Activated T-helper 2 cell treated with anti-CD3 and anti-CD28 coated beads, Interferon-gamma antibody, Interleukin-2, Interleukin-4, amounts not matched to agents 10 μg/mL and 5 μg/mL and 100 μg/mL, durations not matched to agents 14 hours and 24 hours and 36 hours (primary cell): ENCODE data around the gene FBXL14. TPM values are rescaled to one million over a fixed set of nuclear protein-coding genes. Genes with fewer than 3 reads are reported as not detected.

Source experiments
- DNase-seq: peaks from one replicate; pipeline ENCODE4 v3.0.0; 2021; ENCODE audit warnings: low spot score
- H3K27ac Mint-ChIP-seq: one replicate; pipeline ENCODE4 v1.8.0; 2021; ENCODE audit warnings: mixed read lengths
- H3K27me3 Mint-ChIP-seq: one replicate; pipeline ENCODE4 v1.8.0; 2021; ENCODE audit warnings: low read depth, mixed read lengths
- H3K36me3 Mint-ChIP-seq: one replicate; pipeline ENCODE4 v1.8.0; 2021; ENCODE audit warnings: low read depth, mixed read lengths
- H3K4me1 Mint-ChIP-seq: one replicate; pipeline ENCODE4 v1.8.0; 2021; ENCODE audit warnings: low read depth, mixed read lengths
- H3K4me3 Mint-ChIP-seq: one replicate; pipeline ENCODE4 v1.8.0; 2021; ENCODE audit warnings: low read depth, mild to moderate bottlenecking, moderate library complexity, mixed read lengths
- H3K9me3 Mint-ChIP-seq: one replicate; pipeline ENCODE4 v1.8.0; 2021; ENCODE audit warnings: mixed read lengths
- intact Hi-C: fragments of 100-400 bp; cut with micrococcal nuclease; formaldehyde crosslinking; loops from one replicate; pipeline ENCODE4 v1.15.1; 2023
- total RNA-seq: library from RNA; stranded (reverse); gene quantifications from 2 replicates; pipeline ENCODE4 v1.2.3, GENCODE V29; 2022

The FBXL14 gene
- total RNA-seq, 1 donor from 2014 or later = 20.6 TPM

DNA sequence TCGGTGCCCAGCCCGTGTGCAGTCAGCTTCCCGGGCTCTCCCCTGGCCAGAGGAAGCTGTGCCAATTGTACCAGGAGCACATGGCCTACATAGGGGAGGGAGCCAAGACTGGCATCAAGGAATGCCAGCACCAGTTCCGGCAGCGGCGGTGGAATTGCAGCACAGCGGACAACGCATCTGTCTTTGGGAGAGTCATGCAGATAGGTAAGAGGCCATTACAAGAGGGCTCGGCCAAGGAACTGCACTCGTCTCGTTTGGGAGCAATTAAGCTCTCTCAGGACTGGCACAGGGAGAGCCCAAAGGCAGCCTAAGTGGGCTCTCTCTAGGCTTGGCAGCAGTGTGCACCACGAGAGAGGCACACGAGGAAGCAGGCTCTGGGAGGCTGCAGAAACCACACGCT is 38.3 kb upstream of the FBXL14 start:
- no peak overlapping the region for H3K27ac Mint-ChIP-seq
- peaks cover 61% of the 10 kb centered on the region for H3K27me3 Mint-ChIP-seq
- no peak for DNase-seq
- intact Hi-C loops = loop anchor here (5.0 kb wide), 1 partner anchor 310 kb away; no protein-coding TSS in a partner anchor
- H3K4me1 Mint-ChIP-seq = peaks cover 9% of the 10 kb centered on the region
- H3K36me3 Mint-ChIP-seq = no peaks in the 10 kb centered on the region
- H3K9me3 Mint-ChIP-seq = no peaks in the 10 kb centered on the region
- H3K4me3 Mint-ChIP-seq = no peak overlapping the region

- Mint-ChIP-seq H3K9me3 (no peaks in the 10 kb centered on the region), H3K4me3 (peak overlapping the region; percentile 45), H3K27me3 (peaks cover 67% of the 10 kb centered on the region), H3K27ac (no peak overlapping the region), H3K36me3 (no peaks in the 10 kb centered on the region), H3K4me1 (peaks cover 9% of the 10 kb centered on the region)
- intact Hi-C loops = loop anchor here (5.0 kb wide), 1 partner anchor 311 kb away; no protein-coding TSS in a partner anchor
- DNase-seq = no peak
These were observed 36.6 kb upstream of the FBXL14 start for GRCh38 chr12:1630827-1631591.

DNA sequence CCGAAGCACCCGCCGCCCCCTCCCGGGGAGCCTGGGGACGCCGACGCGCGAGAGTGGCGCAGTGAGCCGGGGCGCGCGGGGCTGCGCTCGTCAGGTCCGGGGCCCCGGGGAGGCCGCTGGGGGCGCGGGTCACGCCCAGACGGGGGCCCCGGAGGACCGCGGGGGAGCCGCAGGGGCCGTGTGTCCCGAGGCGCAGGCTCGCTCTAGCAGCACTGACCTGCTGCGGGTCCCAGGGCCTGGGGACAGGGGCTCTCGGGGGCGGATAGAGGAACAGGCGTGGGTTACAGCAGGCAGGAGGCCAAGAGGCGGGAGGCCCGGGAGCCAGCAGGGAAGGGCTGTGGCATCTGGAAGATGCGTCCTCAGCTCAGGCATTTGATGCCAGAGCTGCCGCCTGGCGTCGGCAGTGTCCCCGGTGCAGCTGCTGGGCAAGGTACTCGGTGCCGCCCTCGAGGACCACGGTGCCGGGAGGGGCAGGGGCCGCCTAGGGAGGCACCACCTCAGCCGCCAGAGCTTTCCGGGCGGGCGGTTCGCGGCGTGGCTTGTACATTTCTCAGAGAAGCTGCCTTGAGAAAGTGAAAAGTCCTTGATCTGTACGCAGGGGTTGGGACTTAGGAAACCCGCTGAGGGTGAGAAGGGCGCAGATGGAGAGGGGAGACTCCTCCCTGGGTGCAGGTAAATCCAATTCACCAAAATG is 35.9 kb upstream of the FBXL14 start:
- Mint-ChIP-seq H3K4me3 (peak overlapping the region; percentile 45), H3K9me3 (no peaks in the 10 kb centered on the region), H3K36me3 (no peaks in the 10 kb centered on the region), H3K4me1 (peaks cover 9% of the 10 kb centered on the region), H3K27ac (no peak overlapping the region), H3K27me3 (peaks cover 64% of the 10 kb centered on the region)
- DNase-seq = no peak
- intact Hi-C loops = loop anchor here (5.0 kb wide), 1 partner anchor 312 kb away; no protein-coding TSS in a partner anchor

DNA sequence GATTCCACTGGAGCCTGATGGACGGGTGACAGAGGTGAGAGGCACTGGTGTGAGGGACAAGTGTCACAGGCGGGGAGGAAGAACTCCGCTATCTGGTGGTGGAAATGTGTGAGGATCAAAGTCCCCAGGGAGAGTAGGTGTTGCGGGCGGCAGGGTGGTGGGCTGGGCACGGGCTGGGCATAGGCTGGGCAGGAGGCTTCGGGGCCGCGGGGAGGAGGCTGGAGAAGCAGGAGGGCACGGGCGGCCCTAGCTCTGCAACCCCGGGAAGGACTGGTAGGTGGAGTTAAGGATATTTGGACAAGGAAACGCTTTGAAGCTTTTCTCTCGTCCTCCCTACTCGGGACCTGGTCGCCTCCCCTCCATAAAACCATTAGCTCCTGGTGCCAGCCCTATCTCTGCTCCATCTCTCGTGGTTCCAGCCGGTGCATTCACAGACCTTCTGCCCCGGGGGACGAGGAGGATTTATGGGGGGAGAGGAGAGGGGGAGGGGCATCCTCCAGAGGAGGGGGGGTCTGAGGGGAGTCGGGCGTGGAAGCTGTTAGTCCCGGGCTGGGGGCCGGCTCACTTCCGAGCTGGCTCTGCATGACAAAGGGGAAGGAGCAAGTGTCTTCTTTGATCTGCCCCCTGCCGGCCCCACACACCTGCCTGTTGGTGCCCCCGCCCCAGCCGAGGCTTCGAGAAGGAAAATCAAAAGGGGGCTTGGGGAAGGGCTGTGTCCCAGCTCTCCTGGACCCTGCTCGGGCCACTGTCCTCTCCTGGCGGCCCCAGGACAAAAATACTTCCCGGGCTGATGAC is 35.2 kb upstream of the FBXL14 start:
- H3K4me3 Mint-ChIP-seq = peak overlapping the region; percentile 62
- no peak overlapping the region for H3K27ac Mint-ChIP-seq
- no peaks in the 10 kb centered on the region for H3K36me3 Mint-ChIP-seq
- no peak for DNase-seq
- intact Hi-C loops = loop anchor here (5.0 kb wide), 1 partner anchor 313 kb away; no protein-coding TSS in a partner anchor
- peaks cover 59% of the 10 kb centered on the region for H3K27me3 Mint-ChIP-seq
- peaks cover 6% of the 10 kb centered on the region for H3K4me1 Mint-ChIP-seq
- H3K9me3 Mint-ChIP-seq = no peaks in the 10 kb centered on the region

GRCh38 chr12:1628666-1629337 is 34.4 kb upstream of the FBXL14 start, which contains the start of gene WNT5B:
Gene WNT5B, plus strand, starts transcription at chr12:1629231. Its CDS starts 2,124 bp downstream, at chr12:1631355.
- Mint-ChIP-seq H3K27ac (no peak within 1 kb of the TSS), H3K4me3 (peak within 1 kb of the TSS; percentile 62), H3K36me3 (no peaks in the 10 kb centered on the region), H3K4me1 (peaks cover 6% of the 10 kb centered on the region), H3K9me3 (no peaks in the 10 kb centered on the region), H3K27me3 (peaks cover 56% of the 10 kb centered on the region)
- no peak for DNase-seq
- intact Hi-C loops = no loop called here

DNA sequence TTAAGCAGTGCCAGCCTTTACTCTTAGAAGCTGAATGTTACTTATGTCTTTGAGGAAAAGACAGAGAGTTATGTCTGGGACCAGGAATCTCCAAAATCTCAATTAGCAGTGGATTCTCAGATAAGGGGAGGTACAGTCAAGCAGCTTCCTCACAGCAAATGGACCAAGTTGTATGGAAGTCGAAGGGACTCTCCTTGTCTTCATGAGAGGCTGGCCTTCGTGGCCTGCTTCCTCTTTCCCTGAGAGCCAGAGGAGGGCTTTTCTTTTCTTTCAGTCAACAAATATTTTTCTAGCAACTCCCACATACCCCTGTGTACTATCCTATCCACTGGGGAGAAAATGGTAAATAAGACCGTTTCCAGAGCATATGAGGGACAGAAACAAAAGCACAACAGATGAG is 28.0 kb upstream of the FBXL14 start:
- Mint-ChIP-seq H3K9me3 (no peaks in the 10 kb centered on the region), H3K27me3 (peaks cover 4% of the 10 kb centered on the region), H3K27ac (no peak overlapping the region), H3K36me3 (no peaks in the 10 kb centered on the region), H3K4me1 (peaks cover 18% of the 10 kb centered on the region), H3K4me3 (no peak overlapping the region)
- no peak for DNase-seq
- intact Hi-C loops = no loop called here

DNA sequence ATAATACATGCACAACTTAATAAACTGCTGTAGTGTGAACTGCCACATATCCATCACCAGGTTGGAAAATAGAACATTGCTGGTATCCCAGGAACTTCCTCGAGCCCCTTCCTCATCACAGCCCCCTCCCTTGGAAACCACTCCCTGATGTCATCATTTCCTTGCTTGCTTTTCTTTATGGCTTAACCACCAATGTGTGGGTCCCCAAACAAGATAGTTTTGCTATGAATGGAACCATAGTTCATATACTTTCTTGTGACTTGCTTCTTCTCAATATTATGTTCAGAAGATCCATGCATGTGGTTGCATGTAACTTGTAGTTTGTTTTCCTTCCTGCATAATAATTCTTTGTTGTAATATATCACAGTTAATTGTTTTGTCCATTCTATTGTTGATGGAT is 25.7 kb upstream of the FBXL14 start:
- no peak overlapping the region for H3K4me3 Mint-ChIP-seq
- H3K9me3 Mint-ChIP-seq = no peaks in the 10 kb centered on the region
- DNase-seq = no peak
- H3K4me1 Mint-ChIP-seq = peaks cover 31% of the 10 kb centered on the region
- H3K36me3 Mint-ChIP-seq = no peaks in the 10 kb centered on the region
- H3K27me3 Mint-ChIP-seq = no peaks in the 10 kb centered on the region
- peak overlapping the region; percentile 35 for H3K27ac Mint-ChIP-seq
- intact Hi-C loops = no loop called here

GRCh38 chr12:1619587-1619986 is 25.2 kb upstream of the FBXL14 start:
- Mint-ChIP-seq H3K4me3 (no peak overlapping the region), H3K27me3 (no peaks in the 10 kb centered on the region), H3K36me3 (no peaks in the 10 kb centered on the region), H3K4me1 (peaks cover 31% of the 10 kb centered on the region), H3K9me3 (no peaks in the 10 kb centered on the region), H3K27ac (no peak overlapping the region)
- DNase-seq = no peak
- intact Hi-C loops = no loop called here

- Mint-ChIP-seq H3K36me3 (no peaks in the 10 kb centered on the region), H3K27me3 (no peaks in the 10 kb centered on the region), H3K27ac (no peak overlapping the region), H3K9me3 (no peaks in the 10 kb centered on the region), H3K4me1 (peaks cover 31% of the 10 kb centered on the region), H3K4me3 (no peak overlapping the region)
- no peak for DNase-seq
- intact Hi-C loops = no loop called here
These were observed 24.8 kb upstream of the FBXL14 start for GRCh38 chr12:1619159-1619558.

DNA sequence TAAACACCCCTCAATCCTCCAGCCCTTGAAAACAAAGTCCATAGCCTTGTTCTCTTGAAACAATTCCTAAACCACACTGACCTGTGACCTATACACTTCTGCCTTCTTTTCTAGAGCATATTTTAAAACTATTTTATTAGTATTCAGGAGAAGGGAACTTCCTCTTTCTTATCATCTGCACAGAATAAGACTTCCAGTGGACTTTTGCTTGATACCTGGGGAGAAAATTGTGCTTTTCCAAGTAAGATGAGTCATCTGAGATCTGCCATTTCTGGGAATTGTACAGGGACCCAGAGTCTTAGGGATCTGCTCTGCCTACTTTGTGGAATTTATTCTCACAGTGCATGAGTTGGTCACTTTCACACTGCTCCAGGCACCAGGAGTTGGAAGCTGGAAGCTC is 24.1 kb upstream of the FBXL14 start:
- Mint-ChIP-seq H3K27me3 (no peaks in the 10 kb centered on the region), H3K4me1 (peaks cover 31% of the 10 kb centered on the region), H3K27ac (no peak overlapping the region), H3K36me3 (no peaks in the 10 kb centered on the region), H3K4me3 (no peak overlapping the region), H3K9me3 (no peaks in the 10 kb centered on the region)
- no peak for DNase-seq
- intact Hi-C loops = no loop called here

- peaks cover 31% of the 10 kb centered on the region for H3K4me1 Mint-ChIP-seq
- H3K27ac Mint-ChIP-seq = no peak overlapping the region
- DNase-seq = no peak
- H3K27me3 Mint-ChIP-seq = peaks cover 2% of the 10 kb centered on the region
- intact Hi-C loops = no loop called here
- no peaks in the 10 kb centered on the region for H3K9me3 Mint-ChIP-seq
- H3K36me3 Mint-ChIP-seq = no peaks in the 10 kb centered on the region
- H3K4me3 Mint-ChIP-seq = no peak overlapping the region
These were observed 22.1 kb upstream of the FBXL14 start for GRCh38 chr12:1616233-1617066.
